ENCODE measurements around the gene LRP10.

LRP10 gene

DNA sequence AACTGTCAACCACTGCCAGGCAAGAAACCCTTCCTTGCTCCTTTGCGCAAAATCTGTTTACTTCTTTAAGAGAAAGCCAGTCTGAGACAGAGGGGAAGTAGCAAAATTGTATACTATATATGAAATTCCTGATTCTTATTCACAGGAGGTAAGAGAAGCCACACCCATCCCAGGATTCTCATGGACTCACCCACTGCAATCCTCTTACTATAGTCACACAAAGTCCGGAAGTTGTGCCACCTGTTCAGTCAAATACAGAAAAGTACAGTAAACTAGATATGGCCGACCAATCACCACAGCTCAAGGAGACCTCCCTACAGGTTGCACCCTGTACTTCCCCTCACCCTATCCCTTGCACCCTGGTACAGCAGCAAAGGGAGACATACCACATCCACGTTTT is 54.8 kb downstream of the LRP10 start:
- no peak for DNase-seq

DNA sequence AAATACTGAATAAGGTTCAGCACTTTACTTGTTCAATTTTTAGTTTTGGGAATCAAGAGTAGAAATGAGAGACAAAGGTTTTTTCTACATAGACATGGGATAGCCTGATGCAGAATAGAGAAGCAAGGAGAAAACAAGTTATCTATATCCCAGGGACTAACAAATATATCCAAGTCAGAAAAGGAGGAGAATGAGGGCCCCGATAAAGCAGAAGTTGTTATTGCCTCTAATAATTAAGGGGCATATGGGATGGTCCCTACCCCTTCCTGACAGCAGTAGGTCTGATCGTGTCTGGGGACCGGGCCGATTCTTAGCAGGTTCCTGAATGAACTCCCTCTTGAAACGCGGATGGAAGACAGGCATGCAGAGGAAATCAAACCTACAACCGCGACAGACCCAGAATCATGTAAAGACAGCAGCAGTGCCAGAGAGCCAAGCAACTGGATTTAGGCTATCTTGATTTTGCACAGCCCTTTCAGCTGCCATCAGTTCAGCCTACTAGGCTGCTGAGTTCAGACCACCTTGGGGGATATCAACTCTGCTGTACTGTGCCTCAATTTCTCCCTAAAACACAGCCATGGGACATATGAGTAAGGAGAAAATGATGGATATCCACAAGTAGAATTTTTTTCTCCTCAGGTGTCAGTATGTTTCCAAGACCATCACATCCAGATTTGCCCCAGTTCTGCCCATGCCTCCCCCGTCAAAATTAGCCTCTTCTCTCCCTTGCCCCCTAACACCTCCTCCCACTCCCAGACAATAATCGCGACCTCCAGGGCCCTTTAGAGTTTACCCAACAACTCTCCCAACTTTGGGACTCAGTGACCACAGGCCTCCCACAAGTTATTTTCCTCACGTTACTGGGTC is 56.9 kb downstream of the LRP10 start:
- DNase-seq = no peak

DNA sequence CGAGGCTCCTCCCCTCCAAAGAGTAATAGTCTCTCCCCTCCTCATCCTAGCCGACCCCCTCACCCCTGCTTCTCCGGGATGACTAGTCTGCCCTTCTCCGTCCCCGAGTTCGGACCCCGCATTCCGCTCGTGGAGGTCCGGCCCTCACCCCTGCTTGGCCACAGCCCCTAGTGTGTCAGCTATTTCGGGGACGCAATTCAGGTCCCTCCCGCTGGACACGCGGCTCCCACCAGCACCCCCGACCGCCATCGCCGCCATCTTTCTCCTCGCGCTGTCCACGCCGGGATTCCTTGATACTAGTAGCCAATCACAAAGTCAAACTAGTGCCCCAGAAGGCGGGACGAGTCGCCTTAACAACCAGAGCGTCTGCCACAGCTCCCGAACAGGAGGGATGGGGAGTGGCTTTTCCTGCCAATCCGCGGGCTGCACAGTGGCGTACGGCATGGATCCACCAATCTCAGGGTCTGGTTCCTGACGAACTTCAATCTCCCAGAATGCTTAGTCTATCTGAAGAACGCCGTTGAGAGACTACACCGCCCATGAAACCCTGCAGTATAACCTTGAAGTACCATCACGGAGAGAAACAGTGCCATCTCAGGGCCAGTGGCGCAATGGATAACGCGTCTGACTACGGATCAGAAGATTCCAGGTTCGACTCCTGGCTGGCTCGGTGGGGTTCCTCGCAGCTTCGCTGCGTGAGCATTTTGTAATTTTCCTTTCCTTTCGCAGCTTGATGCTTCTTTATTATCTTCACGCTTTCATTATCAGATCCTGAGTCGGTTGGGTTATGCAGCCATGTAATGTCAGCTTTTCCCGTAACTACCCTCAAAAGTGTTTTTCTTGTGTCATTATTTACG is 57.8 kb downstream of the LRP10 start, which contains the start of gene PRMT5:
PRMT5 (minus strand) TSS at position 273 of the 857 bp plus-strand sequence; CDS start at position 258, 15 bp downstream.
- DNase-seq = peak; percentile 97

DNA sequence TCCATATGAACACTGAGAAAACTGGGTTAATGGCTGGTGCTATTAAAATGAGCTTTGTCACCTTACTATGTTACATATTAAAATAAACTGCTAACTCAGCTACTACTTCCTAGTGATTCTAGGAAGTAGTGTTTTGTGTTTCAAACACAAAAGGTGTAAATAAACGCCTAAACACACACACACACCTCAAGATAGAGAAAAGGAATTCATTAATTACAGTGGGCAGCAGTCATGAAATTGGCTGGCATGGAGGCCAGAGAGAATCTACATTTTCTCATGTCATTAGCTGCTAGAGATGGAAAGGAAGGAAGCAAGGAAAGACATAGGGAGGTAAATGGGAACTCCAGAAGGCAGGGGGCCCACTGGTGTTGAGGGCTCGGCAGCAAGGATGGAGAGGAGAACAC is 58.4 kb downstream of the LRP10 start:
- no peak for DNase-seq

Measured in SIG-M5 (cell line).